Neural crest cell (in vitro differentiated cells): Measurements from ENCODE around the gene RGS5. TPM values are rescaled to one million over a fixed set of nuclear protein-coding genes. Genes with fewer than 3 reads are reported as not detected.

Experiments used
- DNase-seq: peaks from one replicate; pipeline ENCODE4 v3.0.0; 2021; ENCODE audit warnings: low read depth, mixed read lengths, low spot score
- H3K27ac Mint-ChIP-seq: one replicate; pipeline ENCODE4 v1.8.0; 2021; ENCODE audit warnings: mild to moderate bottlenecking, mixed read lengths; ENCODE audit not compliant: unreplicated experiment
- H3K27me3 Mint-ChIP-seq: 2 replicates; pipeline ENCODE4 v1.8.0; 2021; ENCODE audit warnings: low read depth, mild to moderate bottlenecking, mixed read lengths
- H3K36me3 Mint-ChIP-seq: 2 replicates; pipeline ENCODE4 v1.8.0; 2021; ENCODE audit warnings: low read depth, mild to moderate bottlenecking, mixed read lengths
- H3K4me1 Mint-ChIP-seq: 2 replicates; pipeline ENCODE4 v1.8.0; 2021; ENCODE audit warnings: mixed read lengths
- H3K4me3 Mint-ChIP-seq: one replicate; pipeline ENCODE4 v1.8.0; 2021; ENCODE audit warnings: mild to moderate bottlenecking, mixed read lengths
- H3K9me3 Mint-ChIP-seq: 2 replicates; pipeline ENCODE4 v1.8.0; 2021; ENCODE audit warnings: mixed read lengths
- total RNA-seq: library from RNA; stranded (reverse); gene quantifications from 2 replicates; pipeline ENCODE4 v1.2.1, GENCODE V29; 2021
- TF ChIP-seq, protein P1 (sequence below): fragments of 200-600 bp; sonication (generic); conservative IDR thresholded peaks from 2 replicates; pipeline ENCODE4 v1.5.0; 2021; ENCODE audit warnings: antibody characterized with exemption, mild to moderate bottlenecking

RGS5 gene
- total RNA-seq, 1 donor from 2014 or later: 4.5 TPM

DNA sequence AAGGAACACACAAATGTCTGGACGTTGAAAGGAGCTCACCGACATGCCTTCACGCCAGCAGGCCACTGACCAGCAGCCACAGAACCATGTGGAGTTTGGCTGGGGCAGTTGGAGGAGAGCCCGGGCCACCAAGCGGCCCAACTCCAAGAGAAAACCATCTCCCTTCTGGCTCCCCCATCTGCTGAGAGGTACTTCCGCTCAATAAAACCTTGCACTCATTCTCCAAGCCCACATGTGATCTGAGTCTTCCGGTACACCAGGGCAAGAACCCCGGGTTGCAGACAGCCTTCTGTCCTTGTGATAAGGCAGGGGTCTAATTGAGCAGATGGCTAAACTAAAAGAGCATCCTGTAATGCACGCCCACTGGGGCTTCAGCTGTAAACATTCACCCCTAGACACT is 109.1 kb downstream of the RGS5 start:
- H3K27ac Mint-ChIP-seq: no peak overlapping the region
- H3K27me3 Mint-ChIP-seq: peaks cover 5% of the 10 kb centered on the region
- H3K4me3 Mint-ChIP-seq: no peak overlapping the region
- H3K4me1 Mint-ChIP-seq: no peaks in the 10 kb centered on the region
- no peaks in the 10 kb centered on the region for H3K36me3 Mint-ChIP-seq
- TF ChIP-seq, protein P1, sequence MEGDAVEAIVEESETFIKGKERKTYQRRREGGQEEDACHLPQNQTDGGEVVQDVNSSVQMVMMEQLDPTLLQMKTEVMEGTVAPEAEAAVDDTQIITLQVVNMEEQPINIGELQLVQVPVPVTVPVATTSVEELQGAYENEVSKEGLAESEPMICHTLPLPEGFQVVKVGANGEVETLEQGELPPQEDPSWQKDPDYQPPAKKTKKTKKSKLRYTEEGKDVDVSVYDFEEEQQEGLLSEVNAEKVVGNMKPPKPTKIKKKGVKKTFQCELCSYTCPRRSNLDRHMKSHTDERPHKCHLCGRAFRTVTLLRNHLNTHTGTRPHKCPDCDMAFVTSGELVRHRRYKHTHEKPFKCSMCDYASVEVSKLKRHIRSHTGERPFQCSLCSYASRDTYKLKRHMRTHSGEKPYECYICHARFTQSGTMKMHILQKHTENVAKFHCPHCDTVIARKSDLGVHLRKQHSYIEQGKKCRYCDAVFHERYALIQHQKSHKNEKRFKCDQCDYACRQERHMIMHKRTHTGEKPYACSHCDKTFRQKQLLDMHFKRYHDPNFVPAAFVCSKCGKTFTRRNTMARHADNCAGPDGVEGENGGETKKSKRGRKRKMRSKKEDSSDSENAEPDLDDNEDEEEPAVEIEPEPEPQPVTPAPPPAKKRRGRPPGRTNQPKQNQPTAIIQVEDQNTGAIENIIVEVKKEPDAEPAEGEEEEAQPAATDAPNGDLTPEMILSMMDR: no peak
- H3K9me3 Mint-ChIP-seq: no peaks in the 10 kb centered on the region
- DNase-seq: no peak

DNA sequence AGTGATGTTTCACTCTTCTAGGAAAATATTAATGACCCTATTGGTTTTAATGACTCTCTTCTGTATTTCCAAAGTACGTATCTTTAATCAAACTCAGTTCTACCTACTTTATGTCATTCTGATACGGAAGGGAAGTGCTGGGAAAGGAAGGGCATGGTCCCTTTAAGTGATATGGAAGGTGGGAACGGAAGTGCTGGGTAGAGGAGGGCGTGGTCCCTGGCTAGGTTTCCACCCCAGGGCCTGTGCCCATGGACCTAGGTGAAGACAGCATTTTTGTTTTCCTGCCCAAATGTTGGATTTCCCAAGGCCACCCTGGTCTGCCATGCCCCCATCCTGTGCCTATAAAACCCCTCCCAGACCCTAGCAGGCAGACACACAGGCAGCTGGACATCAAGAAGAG is 109.5 kb downstream of the RGS5 start:
- no peak for DNase-seq
- no peak overlapping the region for H3K27ac Mint-ChIP-seq
- H3K4me1 Mint-ChIP-seq: no peaks in the 10 kb centered on the region
- TF ChIP-seq, protein P1: no peak
- H3K36me3 Mint-ChIP-seq: no peaks in the 10 kb centered on the region
- no peak overlapping the region for H3K4me3 Mint-ChIP-seq
- H3K27me3 Mint-ChIP-seq: peaks cover 5% of the 10 kb centered on the region
- H3K9me3 Mint-ChIP-seq: no peaks in the 10 kb centered on the region

Other genes starting within 250 kb of the RGS5 start
- 0.75 and 0.84 TPM in 2 replicates for gene RGS4, start 133.6 kb downstream of the RGS5 start, total RNA-seq
- 45.9 and 48.4 TPM in 2 replicates for gene NUF2, start 119.0 kb upstream of the RGS5 start, total RNA-seq